GM23248 (cell line): ENCODE measurements around the gene SLC1A3.

Experiments used
- EZH2 ChIP-seq: fragments of 200-600 bp; sonication (generic); IDR thresholded peaks from 2 replicates; pipeline ENCODE4 v1.6.1; 2018; ENCODE audit warnings: antibody characterized with exemption, mild to moderate bottlenecking; ENCODE audit not compliant: insufficient read depth, poor library complexity, severe bottlenecking
- EZH2phosphoT487 ChIP-seq: fragments of 200-600 bp; sonication (generic); IDR thresholded peaks from 2 replicates; pipeline ENCODE4 v1.6.1; 2018; ENCODE audit warnings: antibody characterized with exemption, moderate library complexity, mild to moderate bottlenecking, low read depth; ENCODE audit not compliant: insufficient read depth

DNA sequence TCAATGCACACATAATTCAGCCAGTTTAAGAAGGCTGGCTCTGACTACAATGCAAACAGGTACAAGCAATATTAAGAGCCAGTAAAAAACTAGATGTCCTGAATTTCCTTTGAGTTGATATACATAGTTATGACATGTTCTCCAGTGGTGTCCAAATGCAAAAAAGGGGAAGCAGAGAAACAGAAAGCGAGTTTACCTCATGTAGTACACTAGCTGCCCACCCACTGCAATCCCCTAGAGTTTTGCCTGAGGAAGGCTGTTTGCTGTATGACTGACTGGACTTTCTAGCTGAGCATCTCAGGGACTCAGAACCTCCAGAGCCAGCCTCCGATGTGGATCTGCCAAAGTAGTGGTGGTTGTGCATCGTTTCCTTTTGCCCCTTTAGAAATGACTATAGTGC lies 44.8 kb upstream of the SLC1A3 start:
- no peak for TF ChIP-seq EZH2
- TF ChIP-seq EZH2phosphoT487: no peak
